ENCODE data around the gene ZNF438.

DNA sequence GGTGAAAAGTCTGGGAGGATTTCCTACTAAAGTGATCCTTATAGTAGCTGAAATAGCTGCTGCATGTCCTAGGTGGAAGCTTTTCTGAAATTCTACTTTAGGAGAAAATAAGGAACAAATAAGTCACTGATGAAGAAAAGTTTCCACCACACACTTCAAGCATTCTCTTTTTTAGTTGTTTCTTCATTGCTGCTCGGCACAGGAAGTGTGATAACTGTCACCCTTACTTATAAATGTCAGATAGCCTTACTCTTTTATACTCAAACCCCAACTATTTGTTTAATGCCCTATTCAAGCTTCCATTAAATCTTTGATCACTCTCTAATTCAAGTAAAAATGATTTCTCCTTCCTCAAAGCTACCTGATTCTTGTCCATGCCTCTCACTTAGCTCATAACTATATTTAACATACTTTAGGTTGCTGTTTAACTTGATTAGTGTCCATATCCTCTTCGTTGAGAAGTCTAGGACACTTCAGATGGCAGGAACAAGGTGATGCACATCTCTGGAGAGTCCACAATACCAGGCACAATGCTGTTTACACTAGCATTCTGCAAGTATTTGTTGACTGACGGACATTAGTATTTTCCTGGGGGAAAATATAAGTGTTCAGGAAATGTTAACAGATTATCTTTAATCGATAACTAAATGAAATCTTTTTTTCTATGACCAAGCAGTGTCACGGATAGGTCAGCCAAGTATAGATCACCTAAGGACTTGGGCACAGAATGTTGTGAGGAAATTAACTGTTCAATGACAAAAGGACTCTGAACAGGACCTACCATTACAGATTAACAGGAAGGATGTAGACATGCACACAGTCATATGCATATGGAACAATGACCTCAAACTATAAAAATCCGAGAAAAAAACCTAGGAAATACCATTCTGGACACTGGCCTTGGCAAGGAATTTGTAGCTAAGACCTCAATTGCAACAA is 67.4 kb downstream of the ZNF438 start:
- TF ChIP-seq LEF1 (IDR thresholded peaks at IDR 0.05; ENCODE audit: borderline replicate concordance): no peak
- TF ChIP-seq SP1 (IDR thresholded peaks at IDR 0.05): no peak
- no peak for TF ChIP-seq ARNT (IDR thresholded peaks at IDR 0.05)
- TF ChIP-seq L3MBTL2 (conservative IDR thresholded peaks at IDR 0.05): no peak
- TF ChIP-seq BHLHE40 (IDR thresholded peaks at IDR 0.05; ENCODE audit: borderline replicate concordance): no peak
- no peak for TF ChIP-seq ELF4 (IDR thresholded peaks at IDR 0.05)
- TF ChIP-seq FOXM1 (IDR thresholded peaks at IDR 0.05; ENCODE audit: borderline replicate concordance): no peak
- TF ChIP-seq SUZ12 (IDR thresholded peaks at IDR 0.05): no peak
- TF ChIP-seq FOXK2 (IDR thresholded peaks at IDR 0.05): no peak
